ENCODE results near the gene SLC12A4.
"Not testable (repeated sequence)": the region's sequence is repeated elsewhere in the genome, so short reads cannot be mapped to it uniquely, and the experiment has no call there.

SLC12A4 gene

DNA sequence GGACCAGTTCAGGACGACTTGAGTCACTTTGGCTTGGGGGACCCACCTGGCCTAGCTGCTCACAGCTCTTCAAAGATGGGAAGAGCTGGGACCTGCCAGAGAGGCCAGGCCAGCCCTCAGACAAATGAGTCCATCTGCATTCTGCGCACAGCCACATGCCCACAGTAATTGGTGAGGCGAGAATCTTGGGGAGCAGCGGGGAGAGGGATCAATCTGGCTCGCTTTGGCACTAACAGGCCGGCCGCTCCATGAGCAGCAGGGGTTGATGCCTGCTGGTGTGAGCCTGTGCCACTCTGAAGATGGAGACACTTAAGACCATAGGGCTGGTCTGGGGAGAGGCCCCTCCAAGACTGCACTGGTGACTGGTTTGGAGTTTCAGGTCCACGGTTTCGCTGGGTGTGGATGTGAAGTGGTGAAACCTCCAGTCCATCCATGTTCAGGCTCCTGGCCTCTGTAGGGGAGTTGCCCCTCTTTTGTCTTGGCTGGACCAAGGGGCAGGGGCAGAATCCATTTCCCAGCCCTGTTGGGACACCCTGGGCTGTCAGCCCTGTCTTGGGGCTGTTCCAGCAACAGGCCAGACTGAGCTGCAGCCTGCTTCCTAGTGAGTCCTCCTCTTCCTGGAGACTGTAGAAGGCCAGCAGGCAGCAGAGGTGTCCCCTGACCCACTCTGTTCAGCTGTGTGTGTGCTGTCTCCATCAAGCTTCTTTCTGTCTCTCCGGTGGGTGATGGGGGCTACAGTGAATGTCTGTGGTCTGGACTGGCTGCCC lies 44.1 kb downstream of the SLC12A4 start:
- DNase-seq, result no peak

DNA sequence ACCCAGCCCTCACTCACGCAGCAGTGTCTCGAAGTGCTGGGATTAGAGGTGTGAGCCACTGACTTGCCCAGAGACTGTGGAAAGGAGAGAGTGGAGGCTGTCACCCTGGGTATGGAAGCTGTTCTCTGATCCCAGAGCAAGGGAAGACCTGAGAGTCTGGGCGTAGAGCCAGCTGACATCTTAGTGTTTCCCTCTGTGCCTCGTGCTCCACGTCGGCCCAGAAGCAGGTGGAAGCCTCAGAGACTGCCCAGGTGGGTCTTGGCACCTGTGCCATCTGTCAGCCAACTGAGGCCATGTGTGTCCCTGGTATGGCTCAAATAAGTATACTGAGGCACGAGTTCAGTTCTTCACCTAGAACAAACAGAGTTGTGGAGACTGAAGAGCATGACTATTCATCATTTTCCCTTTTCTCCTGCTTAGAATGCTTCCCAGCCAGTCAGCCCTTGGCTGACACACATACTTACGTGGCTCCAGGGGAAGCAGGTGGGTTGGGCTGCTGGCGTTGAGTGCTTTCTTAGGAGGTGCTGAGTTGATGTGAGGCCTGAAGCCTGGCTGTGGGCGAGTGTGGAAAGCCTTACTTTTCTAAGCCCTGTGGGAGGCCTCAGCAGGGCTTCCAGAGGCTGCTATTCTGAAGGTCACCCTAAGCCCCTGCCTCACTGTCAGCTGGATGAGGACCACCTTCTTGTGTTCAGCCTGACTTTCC lies 44.9 kb downstream of the SLC12A4 start:
- no peak for DNase-seq

GRCh38 chr16:67922740-67923139 lies 45.7 kb downstream of the SLC12A4 start:
- DNase-seq, result peak; percentile 72 to 80

- no peak for DNase-seq
These were observed 46.2 kb downstream of the SLC12A4 start for GRCh38 chr16:67922221-67922620.

- DNase-seq, result no peak
These were observed 48.7 kb downstream of the SLC12A4 start for GRCh38 chr16:67919622-67920221.

- no peak for DNase-seq
These were observed 50.6 kb downstream of the SLC12A4 start for GRCh38 chr16:67917852-67918236.

GRCh38 chr16:67917140-67917851 lies 51.1 kb downstream of the SLC12A4 start:
- no peak for DNase-seq

DNA sequence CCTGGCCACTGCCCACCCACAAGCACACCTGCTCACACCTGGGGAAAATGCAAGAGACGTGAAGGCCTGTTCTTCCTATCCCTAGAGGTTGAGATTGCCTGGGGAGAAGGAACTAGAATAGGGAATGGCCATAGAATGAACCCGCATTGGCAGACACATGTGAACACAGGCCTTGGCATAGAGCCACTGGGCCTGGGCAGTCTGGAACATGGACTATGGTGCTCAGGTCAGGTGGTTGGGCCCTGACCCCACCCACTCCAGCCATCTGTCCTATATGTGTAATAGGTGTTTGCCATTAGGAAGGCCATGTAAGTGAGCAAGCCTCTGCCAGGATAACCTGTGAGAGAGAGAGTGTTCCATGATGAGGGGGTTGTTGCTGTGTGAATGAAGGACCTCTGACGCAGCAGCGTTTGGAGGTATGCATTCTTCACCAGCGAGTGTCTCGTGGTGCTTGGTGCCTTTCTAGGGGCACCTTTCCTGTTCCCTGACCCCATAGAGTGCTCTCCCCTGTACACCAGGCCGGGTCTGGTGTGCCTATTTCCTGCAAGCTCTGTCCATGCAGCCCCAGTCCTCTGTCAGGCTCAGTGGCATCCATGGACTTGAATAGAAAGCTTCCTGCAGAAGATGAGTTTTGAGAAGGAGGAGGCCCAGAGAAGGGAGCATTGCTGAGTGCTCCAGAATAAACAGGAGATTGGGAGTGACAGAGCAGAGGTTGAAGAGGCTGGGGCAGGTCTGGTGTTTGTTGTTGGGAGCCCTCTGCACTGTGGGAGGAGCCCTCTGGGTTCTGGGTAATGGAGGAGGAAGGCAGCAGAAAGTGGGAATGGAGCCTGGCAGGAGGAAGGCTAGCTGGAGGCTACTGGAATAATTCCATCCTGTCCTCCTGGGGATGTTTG lies 52.4 kb downstream of the SLC12A4 start:
- no peak for DNase-seq

GRCh38 chr16:67915496-67915769 lies 53.0 kb downstream of the SLC12A4 start:
- DNase-seq, result not testable (repeated sequence)

GRCh38 chr16:67914758-67915495 lies 53.5 kb downstream of the SLC12A4 start:
- DNase-seq, result no peak

- no peak for DNase-seq
These were observed 58.3 kb downstream of the SLC12A4 start for GRCh38 chr16:67910158-67910557.

- DNase-seq, result no peak
These were observed 59.2 kb downstream of the SLC12A4 start for GRCh38 chr16:67909056-67909742.

DNA sequence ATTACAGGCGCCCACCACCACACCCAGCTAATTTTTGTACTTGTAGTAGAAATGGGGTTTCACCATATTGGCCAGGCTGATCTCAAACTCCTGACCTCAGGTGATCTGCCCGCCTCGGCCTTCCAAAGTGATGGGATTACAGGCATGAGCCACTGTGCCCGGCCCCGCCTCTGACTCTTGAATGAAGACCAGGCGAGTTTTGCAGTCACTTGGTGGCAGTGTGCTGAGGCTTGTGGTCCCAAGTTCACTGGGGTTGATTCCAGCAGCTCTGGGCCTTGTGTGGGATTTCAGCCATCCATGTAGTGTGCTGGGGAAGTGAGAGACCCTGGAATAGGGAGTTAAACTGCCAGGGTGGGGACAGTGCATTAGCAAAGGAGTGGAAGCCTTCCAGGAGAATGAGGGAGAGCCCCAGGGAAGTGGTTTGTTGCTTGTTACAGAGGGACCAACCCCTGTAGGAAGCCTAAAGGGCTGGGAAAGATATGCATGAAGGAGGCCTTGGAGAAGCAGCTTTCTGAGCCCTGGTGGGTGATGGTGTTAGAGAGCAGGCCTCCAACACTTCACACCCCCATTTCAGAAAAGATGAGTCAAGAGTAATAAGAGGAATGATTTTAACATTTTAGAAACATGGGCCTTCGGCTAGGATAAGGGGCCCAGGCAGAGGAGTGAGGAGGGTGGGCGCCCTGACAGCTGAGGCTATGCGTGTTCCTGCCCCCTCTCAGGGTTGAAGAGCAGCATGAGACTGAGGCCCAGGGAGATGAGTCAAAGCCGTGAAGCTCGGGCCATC lies 60.8 kb downstream of the SLC12A4 start:
- no peak for DNase-seq

DNA sequence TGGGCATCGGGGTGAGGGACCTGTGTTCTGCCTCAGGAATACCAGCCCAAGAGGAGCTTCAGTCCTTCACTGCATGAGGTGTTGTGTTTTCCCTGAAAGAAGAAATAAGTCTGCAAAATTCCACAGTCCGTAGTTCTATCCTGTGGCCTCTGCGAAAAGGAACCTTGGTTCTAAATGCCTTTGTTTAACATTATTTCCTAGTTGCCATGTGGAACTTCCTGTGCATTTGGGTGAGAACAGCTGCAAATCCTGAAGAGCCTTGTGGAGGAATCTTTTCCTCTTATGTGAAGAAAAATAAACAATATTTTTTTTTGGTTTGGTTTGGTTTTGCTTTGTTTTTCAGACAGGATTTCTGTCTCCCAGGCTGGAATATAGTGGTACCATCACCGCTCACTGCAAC lies 65.6 kb downstream of the SLC12A4 start:
- no peak for DNase-seq

GRCh38 chr16:67901734-67902133 lies 66.7 kb downstream of the SLC12A4 start:
- no peak for DNase-seq

DNA sequence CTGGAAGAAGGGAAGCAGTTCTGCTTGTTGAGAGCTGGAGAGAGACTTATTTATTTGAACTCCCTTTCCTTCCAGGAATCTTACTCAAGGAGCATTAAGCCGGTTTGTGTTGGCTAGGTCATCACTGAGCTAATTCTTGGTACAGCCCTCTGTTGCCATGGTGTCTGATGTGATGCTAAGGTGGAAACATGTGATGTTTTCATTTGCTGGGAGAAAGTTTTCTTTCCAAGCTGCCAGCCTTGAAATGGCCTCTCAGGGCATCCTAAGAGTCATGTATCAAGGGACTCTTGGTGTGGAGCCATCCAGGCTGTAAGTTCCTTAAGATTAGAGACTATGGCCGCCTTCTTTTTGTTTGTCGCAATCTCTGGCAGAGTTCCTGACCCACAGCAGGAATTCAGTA lies 71.2 kb downstream of the SLC12A4 start:
- DNase-seq, result no peak

- no peak for DNase-seq
These were observed 74.6 kb downstream of the SLC12A4 start for GRCh38 chr16:67893743-67894399.
